Body of pancreas (tissue), 4 donors: Measurements from ENCODE around the gene ZCCHC17.

ENCODE experiments used
- POLR2A ChIP-seq, 3 donors: fragments of 450-650 bp; IDR thresholded peaks; one replicate each; pipeline ENCODE4 v1.6.1; 2016; ENCODE audit warnings: antibody characterized with exemption in 3 of 3, mild to moderate bottlenecking in 2 of 3
- TF ChIP-seq, protein P1 (sequence below), 7 experiments: fragments of 450-650 bp in 4 of 7; fragments of 200-600 bp in 3 of 7; sonication (generic) in 3 of 7; IDR thresholded peaks; one replicate each; pipeline ENCODE4 v1.5.1; 2016 to 2019; ENCODE audit warnings: antibody characterized with exemption in 7 of 7

DNA sequence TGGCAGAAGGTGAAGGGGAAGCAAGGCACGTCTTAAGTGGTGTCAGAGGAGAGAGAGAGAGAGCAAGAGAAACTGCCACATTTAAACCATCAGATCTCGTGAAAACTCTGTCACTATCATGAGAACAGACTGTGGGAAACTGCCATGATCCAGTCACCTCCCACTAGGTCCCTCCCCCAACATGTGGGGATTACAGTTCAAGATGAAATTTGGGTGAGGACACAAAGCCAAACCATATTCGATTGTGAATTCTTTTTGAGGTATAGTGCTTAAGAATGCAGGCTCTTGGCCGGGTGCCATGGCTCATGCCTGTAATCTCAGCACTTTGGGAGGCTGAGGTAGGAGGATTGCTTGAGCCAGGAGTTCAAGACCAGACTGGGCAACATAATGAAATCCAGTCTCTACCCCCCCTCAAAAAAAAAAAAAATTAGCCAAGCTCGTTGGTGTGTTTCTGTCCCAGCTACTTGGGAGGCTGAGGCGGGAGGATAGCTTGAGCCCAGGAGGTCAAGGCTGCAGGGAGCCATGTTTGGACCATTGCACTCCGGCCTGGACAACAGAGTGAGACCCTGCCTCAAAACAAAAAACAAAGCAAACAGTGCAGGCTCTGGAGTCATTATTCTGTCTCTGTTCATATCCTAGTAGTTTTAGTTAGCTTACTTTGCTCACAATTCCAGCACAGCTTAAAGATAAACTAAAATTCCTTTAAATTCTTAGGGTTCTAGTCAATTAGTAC is 6.0 kb downstream of the ZCCHC17 start:
- TF ChIP-seq, protein P1, sequence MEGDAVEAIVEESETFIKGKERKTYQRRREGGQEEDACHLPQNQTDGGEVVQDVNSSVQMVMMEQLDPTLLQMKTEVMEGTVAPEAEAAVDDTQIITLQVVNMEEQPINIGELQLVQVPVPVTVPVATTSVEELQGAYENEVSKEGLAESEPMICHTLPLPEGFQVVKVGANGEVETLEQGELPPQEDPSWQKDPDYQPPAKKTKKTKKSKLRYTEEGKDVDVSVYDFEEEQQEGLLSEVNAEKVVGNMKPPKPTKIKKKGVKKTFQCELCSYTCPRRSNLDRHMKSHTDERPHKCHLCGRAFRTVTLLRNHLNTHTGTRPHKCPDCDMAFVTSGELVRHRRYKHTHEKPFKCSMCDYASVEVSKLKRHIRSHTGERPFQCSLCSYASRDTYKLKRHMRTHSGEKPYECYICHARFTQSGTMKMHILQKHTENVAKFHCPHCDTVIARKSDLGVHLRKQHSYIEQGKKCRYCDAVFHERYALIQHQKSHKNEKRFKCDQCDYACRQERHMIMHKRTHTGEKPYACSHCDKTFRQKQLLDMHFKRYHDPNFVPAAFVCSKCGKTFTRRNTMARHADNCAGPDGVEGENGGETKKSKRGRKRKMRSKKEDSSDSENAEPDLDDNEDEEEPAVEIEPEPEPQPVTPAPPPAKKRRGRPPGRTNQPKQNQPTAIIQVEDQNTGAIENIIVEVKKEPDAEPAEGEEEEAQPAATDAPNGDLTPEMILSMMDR (IDR thresholded peaks at IDR 0.05): no peak
- no peak for TF ChIP-seq POLR2A (IDR thresholded peaks at IDR 0.05)
